Activated naive CD8-positive, alpha-beta T cell treated with anti-CD3 and anti-CD28 coated beads, Interleukin-2, amount 10 ng/mL, durations not matched to agents 7 days and 5 days (primary cell): ENCODE results near the gene CCDC50. TPM values are rescaled to one million over a fixed set of nuclear protein-coding genes. Genes with fewer than 3 reads are reported as not detected.

Experiments
- ATAC-seq: fragments of 150-1000 bp; cut with Tn5 transposase; one replicate; pipeline ENCODE4 v1.10.0; 2021; ENCODE audit warnings: low read depth, moderate library complexity
- POLR2A ChIA-PET: fragments of 350-600 bp; sonication (Branson Sonifier 250); formaldehyde crosslinking; loops from one replicate; lab custom pipeline; 2021; ENCODE audit warnings: antibody characterized with exemption; lab: Charles Lee
- DNase-seq: peaks from one replicate; pipeline ENCODE4 v3.0.0; 2021
- H3K27ac Mint-ChIP-seq: one replicate; pipeline ENCODE4 v1.8.0; 2022; ENCODE audit warnings: mild to moderate bottlenecking, mixed read lengths
- H3K27me3 Mint-ChIP-seq: one replicate; pipeline ENCODE4 v1.8.0; 2022; ENCODE audit warnings: mild to moderate bottlenecking, moderate library complexity, mixed read lengths
- H3K36me3 Mint-ChIP-seq: one replicate; pipeline ENCODE4 v1.8.0; 2021; ENCODE audit warnings: mild to moderate bottlenecking, mixed read lengths
- H3K4me1 Mint-ChIP-seq: one replicate; pipeline ENCODE4 v1.8.0; 2021; ENCODE audit warnings: mixed read lengths
- H3K4me3 Mint-ChIP-seq: one replicate; pipeline ENCODE4 v1.8.0; 2022; ENCODE audit warnings: mild to moderate bottlenecking, moderate library complexity, mixed read lengths
- H3K9me3 Mint-ChIP-seq: one replicate; pipeline ENCODE4 v1.8.0; 2021; ENCODE audit warnings: mixed read lengths
- total RNA-seq, 2 experiments: library from RNA; stranded (reverse); gene quantifications; one replicate each; pipeline ENCODE4 v1.2.3, GENCODE V29; 2021

CCDC50 gene
- total RNA-seq, 2 experiments from 2014 or later = 4.9 to 5.1 TPM

- H3K9me3 Mint-ChIP-seq = no peaks in the 10 kb centered on the region
- POLR2A ChIA-PET = no interaction called here
- H3K4me1 Mint-ChIP-seq = no peaks in the 10 kb centered on the region
- no peak overlapping the region for H3K4me3 Mint-ChIP-seq
- H3K36me3 Mint-ChIP-seq = no peaks in the 10 kb centered on the region
- DNase-seq (no peak), ATAC-seq (no peak)
- H3K27ac Mint-ChIP-seq = no peak overlapping the region
- H3K27me3 Mint-ChIP-seq = no peaks in the 10 kb centered on the region
These were observed 14.7 kb downstream of the CCDC50 start for GRCh38 chr3:191343913-191344312.

- Mint-ChIP-seq H3K27me3 (no peaks in the 10 kb centered on the region), H3K27ac (no peak overlapping the region), H3K36me3 (no peaks in the 10 kb centered on the region), H3K4me3 (no peak overlapping the region), H3K4me1 (no peaks in the 10 kb centered on the region), H3K9me3 (no peaks in the 10 kb centered on the region)
- POLR2A ChIA-PET = no interaction called here
- no peak for DNase-seq
- no peak for ATAC-seq
These were observed 16.1 kb downstream of the CCDC50 start for GRCh38 chr3:191345334-191345733.

GRCh38 chr3:191347228-191347627 lies 18.0 kb downstream of the CCDC50 start:
- no peaks in the 10 kb centered on the region for H3K27me3 Mint-ChIP-seq
- H3K36me3 Mint-ChIP-seq = no peaks in the 10 kb centered on the region
- POLR2A ChIA-PET = no interaction called here
- DNase-seq (no peak), ATAC-seq (no peak)
- no peak overlapping the region for H3K4me3 Mint-ChIP-seq
- H3K4me1 Mint-ChIP-seq = no peaks in the 10 kb centered on the region
- no peaks in the 10 kb centered on the region for H3K9me3 Mint-ChIP-seq
- no peak overlapping the region for H3K27ac Mint-ChIP-seq

GRCh38 chr3:191348098-191348497 lies 18.9 kb downstream of the CCDC50 start:
- Mint-ChIP-seq H3K4me3 (no peak overlapping the region), H3K27me3 (no peaks in the 10 kb centered on the region), H3K36me3 (no peaks in the 10 kb centered on the region), H3K4me1 (no peaks in the 10 kb centered on the region), H3K27ac (no peak overlapping the region), H3K9me3 (no peaks in the 10 kb centered on the region)
- ATAC-seq = no peak
- DNase-seq = no peak
- POLR2A ChIA-PET = no interaction called here

GRCh38 chr3:191350396-191351090 lies 21.3 kb downstream of the CCDC50 start:
- Mint-ChIP-seq H3K9me3 (no peaks in the 10 kb centered on the region), H3K4me3 (no peak overlapping the region), H3K36me3 (no peaks in the 10 kb centered on the region), H3K27me3 (no peaks in the 10 kb centered on the region), H3K4me1 (no peaks in the 10 kb centered on the region), H3K27ac (no peak overlapping the region)
- no peak for DNase-seq
- POLR2A ChIA-PET = no interaction called here
- no peak for ATAC-seq

- no peak for DNase-seq
- H3K4me3 Mint-ChIP-seq = no peak overlapping the region
- ATAC-seq = no peak
- H3K36me3 Mint-ChIP-seq = no peaks in the 10 kb centered on the region
- no peaks in the 10 kb centered on the region for H3K4me1 Mint-ChIP-seq
- no peaks in the 10 kb centered on the region for H3K9me3 Mint-ChIP-seq
- POLR2A ChIA-PET = no interaction called here
- H3K27ac Mint-ChIP-seq = no peak overlapping the region
- H3K27me3 Mint-ChIP-seq = no peaks in the 10 kb centered on the region
These were observed 22.8 kb downstream of the CCDC50 start for GRCh38 chr3:191352014-191352413.

- Mint-ChIP-seq H3K9me3 (no peaks in the 10 kb centered on the region), H3K36me3 (no peaks in the 10 kb centered on the region), H3K27me3 (no peaks in the 10 kb centered on the region), H3K4me1 (no peaks in the 10 kb centered on the region), H3K27ac (no peak overlapping the region), H3K4me3 (no peak overlapping the region)
- DNase-seq (no peak), ATAC-seq (no peak)
- POLR2A ChIA-PET = no interaction called here
These were observed 24.0 kb downstream of the CCDC50 start for GRCh38 chr3:191353022-191353777.

GRCh38 chr3:191355406-191355805 lies 26.2 kb downstream of the CCDC50 start:
- ATAC-seq (no peak), DNase-seq (no peak)
- Mint-ChIP-seq H3K4me1 (peaks cover 2% of the 10 kb centered on the region), H3K9me3 (no peaks in the 10 kb centered on the region), H3K27ac (no peak overlapping the region), H3K27me3 (no peaks in the 10 kb centered on the region), H3K36me3 (no peaks in the 10 kb centered on the region), H3K4me3 (no peak overlapping the region)
- POLR2A ChIA-PET = no interaction called here

GRCh38 chr3:191356631-191357439 lies 27.6 kb downstream of the CCDC50 start:
- DNase-seq (no peak), ATAC-seq (no peak)
- Mint-ChIP-seq H3K36me3 (no peaks in the 10 kb centered on the region), H3K9me3 (no peaks in the 10 kb centered on the region), H3K27ac (no peak overlapping the region), H3K4me1 (peaks cover 2% of the 10 kb centered on the region), H3K4me3 (no peak overlapping the region), H3K27me3 (no peaks in the 10 kb centered on the region)
- POLR2A ChIA-PET = no interaction called here

- Mint-ChIP-seq H3K27me3 (no peaks in the 10 kb centered on the region), H3K9me3 (no peaks in the 10 kb centered on the region), H3K4me3 (no peak overlapping the region), H3K36me3 (no peaks in the 10 kb centered on the region), H3K4me1 (peaks cover 2% of the 10 kb centered on the region), H3K27ac (no peak overlapping the region)
- no peak for DNase-seq
- POLR2A ChIA-PET = no interaction called here
- ATAC-seq = no peak
These were observed 28.7 kb downstream of the CCDC50 start for GRCh38 chr3:191357909-191358308.

- POLR2A ChIA-PET = no interaction called here
- no peak for DNase-seq
- Mint-ChIP-seq H3K4me1 (peaks cover 2% of the 10 kb centered on the region), H3K9me3 (no peaks in the 10 kb centered on the region), H3K4me3 (no peak overlapping the region), H3K27me3 (no peaks in the 10 kb centered on the region), H3K27ac (no peak overlapping the region), H3K36me3 (no peaks in the 10 kb centered on the region)
- no peak for ATAC-seq
These were observed 29.7 kb downstream of the CCDC50 start for GRCh38 chr3:191358929-191359328.

GRCh38 chr3:191360620-191361019 lies 31.4 kb downstream of the CCDC50 start:
- Mint-ChIP-seq H3K4me3 (no peak overlapping the region), H3K9me3 (no peaks in the 10 kb centered on the region), H3K36me3 (no peaks in the 10 kb centered on the region), H3K4me1 (peaks cover 2% of the 10 kb centered on the region), H3K27me3 (no peaks in the 10 kb centered on the region), H3K27ac (no peak overlapping the region)
- ATAC-seq (no peak), DNase-seq (no peak)
- POLR2A ChIA-PET = no interaction called here

- Mint-ChIP-seq H3K27me3 (no peaks in the 10 kb centered on the region), H3K27ac (no peak overlapping the region), H3K36me3 (no peaks in the 10 kb centered on the region), H3K4me3 (no peak overlapping the region), H3K4me1 (peaks cover 2% of the 10 kb centered on the region), H3K9me3 (no peaks in the 10 kb centered on the region)
- DNase-seq (no peak), ATAC-seq (no peak)
- POLR2A ChIA-PET = no interaction called here
These were observed 32.3 kb downstream of the CCDC50 start for GRCh38 chr3:191361456-191361855.
